Sigmoid colon (tissue), 7 donors: ENCODE data around the gene FRMD8. TPM values are rescaled to one million over a fixed set of nuclear protein-coding genes. Genes with fewer than 3 reads are reported as not detected.

Source experiments
- DNase-seq: peaks from one replicate; pipeline ENCODE4 v3.0.0-alpha.2; 2019
- H3K27ac ChIP-seq, 4 donors: fragments of 200-600 bp; sonication (generic); one replicate each; pipeline ENCODE4 v1.5.1; 2016 to 2019; ENCODE audit warnings: mild to moderate bottlenecking in 1 of 4
- H3K27me3 ChIP-seq, 3 donors: fragments of 200-600 bp; sonication (generic); one replicate each; pipeline ENCODE4 v1.5.1; 2019; ENCODE audit warnings: mild to moderate bottlenecking in 1 of 3
- H3K36me3 ChIP-seq, 4 donors: fragments of 200-600 bp; sonication (generic); one replicate each; pipeline ENCODE4 v1.5.1; 2016 to 2019
- H3K4me1 ChIP-seq, 4 donors: fragments of 200-600 bp; sonication (generic); one replicate each; pipeline ENCODE4 v1.5.1; 2017 to 2019
- H3K4me3 ChIP-seq, 4 donors: fragments of 200-600 bp; sonication (generic); one replicate each; pipeline ENCODE4 v1.5.1; 2017 to 2019; ENCODE audit warnings: mild to moderate bottlenecking in 2 of 4, moderate library complexity in 1 of 4
- H3K9me3 ChIP-seq, 4 donors: fragments of 200-600 bp in 3 of 4; sonication (generic) in 3 of 4; one replicate each; pipeline versions ENCODE4 v1.5.1 to v1.6.1; 2013 to 2019
- EP300 ChIP-seq, 4 donors: sonication (generic); formaldehyde crosslinking; IDR thresholded peaks; one replicate each; pipeline ENCODE4 v1.6.1; 2017; ENCODE audit warnings: antibody characterized with exemption in 4 of 4
- POLR2A ChIP-seq, 2 donors: fragments of 450-650 bp; IDR thresholded peaks; one replicate each; pipeline ENCODE4 v1.6.1; 2016; ENCODE audit warnings: antibody characterized with exemption in 2 of 2, mild to moderate bottlenecking in 2 of 2, moderate library complexity in 2 of 2
- POLR2AphosphoS5 ChIP-seq, 4 donors: sonication (generic); formaldehyde crosslinking; IDR thresholded peaks; one replicate each; pipeline ENCODE4 v1.6.1; 2017; ENCODE audit warnings: antibody characterized with exemption in 4 of 4
- WGBS, 2 donors: extraction: QIAGEN DNeasy Blood & Tissue Kit; methylation state at CpG; one replicate each; pipeline ENCODE4 v1.1.7; 2013; 5-methylcytosine and 5-hydroxymethylcytosine counted together
- intact Hi-C: fragments of 100-400 bp; cut with DNase I; formaldehyde crosslinking; loops from one replicate; pipeline ENCODE4 v1.15.1; 2023
- polyA plus RNA-seq, 3 donors: library from polyadenylated mRNA; stranded (reverse); fragments of 200-250 nt; gene quantifications; one replicate each; pipeline ENCODE4 v1.2.3, GENCODE V29; 2013
- total RNA-seq, 4 donors: library from RNA; depleted of rRNA; stranded (reverse); fragments of >200 nt; gene quantifications; one replicate each; pipeline ENCODE4 v1.1.0, GENCODE V29; 2016
- TF ChIP-seq, protein P1 (sequence below), 4 experiments: fragments of 450-650 bp in 3 of 4; fragments of 200-600 bp in 1 of 4; IDR thresholded peaks; one replicate each; pipeline ENCODE4 v1.5.1; 2016 to 2019; ENCODE audit warnings: antibody characterized with exemption in 4 of 4, mild to moderate bottlenecking in 3 of 4, moderate library complexity in 2 of 4
- donor health status: healthy with polysubstance abuse.
- donor health status: Bipolar disorder and iron deficiency.
- donor health status: healthy.

Gene FRMD8
- total and polyA plus RNA-seq, 7 donors: 10.7 to 29.0 (median 21.6) TPM

GRCh38 chr11:65388731-65389130, 2.3 kb downstream of the FRMD8 start:
- H3K4me1 ChIP-seq: peaks cover 0 to 80% (median 66%) of the 10 kb centered on the region in 4 donors

GRCh38 chr11:65389294-65389980, 3.0 kb downstream of the FRMD8 start:
- TF ChIP-seq POLR2AphosphoS5 (IDR thresholded peaks at IDR 0.05): no peak
- TF ChIP-seq, protein P1, sequence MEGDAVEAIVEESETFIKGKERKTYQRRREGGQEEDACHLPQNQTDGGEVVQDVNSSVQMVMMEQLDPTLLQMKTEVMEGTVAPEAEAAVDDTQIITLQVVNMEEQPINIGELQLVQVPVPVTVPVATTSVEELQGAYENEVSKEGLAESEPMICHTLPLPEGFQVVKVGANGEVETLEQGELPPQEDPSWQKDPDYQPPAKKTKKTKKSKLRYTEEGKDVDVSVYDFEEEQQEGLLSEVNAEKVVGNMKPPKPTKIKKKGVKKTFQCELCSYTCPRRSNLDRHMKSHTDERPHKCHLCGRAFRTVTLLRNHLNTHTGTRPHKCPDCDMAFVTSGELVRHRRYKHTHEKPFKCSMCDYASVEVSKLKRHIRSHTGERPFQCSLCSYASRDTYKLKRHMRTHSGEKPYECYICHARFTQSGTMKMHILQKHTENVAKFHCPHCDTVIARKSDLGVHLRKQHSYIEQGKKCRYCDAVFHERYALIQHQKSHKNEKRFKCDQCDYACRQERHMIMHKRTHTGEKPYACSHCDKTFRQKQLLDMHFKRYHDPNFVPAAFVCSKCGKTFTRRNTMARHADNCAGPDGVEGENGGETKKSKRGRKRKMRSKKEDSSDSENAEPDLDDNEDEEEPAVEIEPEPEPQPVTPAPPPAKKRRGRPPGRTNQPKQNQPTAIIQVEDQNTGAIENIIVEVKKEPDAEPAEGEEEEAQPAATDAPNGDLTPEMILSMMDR (IDR thresholded peaks at IDR 0.05): no peak
- no peak for TF ChIP-seq POLR2A (IDR thresholded peaks at IDR 0.05)
- TF ChIP-seq EP300 (IDR thresholded peaks at IDR 0.05): no peak
- intact Hi-C loops: no loop called here
- DNase-seq: peak; percentile 63
- no peaks in the 10 kb centered on the region for H3K27me3 ChIP-seq
- H3K9me3 ChIP-seq: no peaks in the 10 kb centered on the region
- H3K27ac ChIP-seq: peak overlapping the region; percentile 54 to 66 (median 58)
- H3K36me3 ChIP-seq: peaks cover 0 to 15% (median 7%) of the 10 kb centered on the region in 4 donors
- peaks cover 0 to 73% (median 59%) of the 10 kb centered on the region in 4 donors for H3K4me1 ChIP-seq
- WGBS, 2 donors: 92 to 93% methylated on average over 20 of the region's 20 CpGs
- H3K4me3 ChIP-seq: no peak overlapping the region

More at GRCh38 chr11:65388731-65389130, 2.3 kb downstream of the FRMD8 start:
- WGBS, 2 donors: 94 to 95% methylated on average over 4 of the region's 4 CpGs
- intact Hi-C loops: no loop called here
- Histone ChIP-seq H3K36me3 (peaks cover 0 to 11% (median 4%) of the 10 kb centered on the region in 4 donors), H3K27ac (peak overlapping the region in 1 of 4 donors; percentile 17), H3K27me3 (no peaks in the 10 kb centered on the region), H3K9me3 (no peaks in the 10 kb centered on the region), H3K4me3 (no peak overlapping the region)
- no peak for TF ChIP-seq EP300 (IDR thresholded peaks at IDR 0.05)
- no peak for TF ChIP-seq POLR2AphosphoS5 (IDR thresholded peaks at IDR 0.05)
- no peak for TF ChIP-seq POLR2A (IDR thresholded peaks at IDR 0.05)
- TF ChIP-seq, protein P1 (IDR thresholded peaks at IDR 0.05): no peak
- no peak for DNase-seq

DNA sequence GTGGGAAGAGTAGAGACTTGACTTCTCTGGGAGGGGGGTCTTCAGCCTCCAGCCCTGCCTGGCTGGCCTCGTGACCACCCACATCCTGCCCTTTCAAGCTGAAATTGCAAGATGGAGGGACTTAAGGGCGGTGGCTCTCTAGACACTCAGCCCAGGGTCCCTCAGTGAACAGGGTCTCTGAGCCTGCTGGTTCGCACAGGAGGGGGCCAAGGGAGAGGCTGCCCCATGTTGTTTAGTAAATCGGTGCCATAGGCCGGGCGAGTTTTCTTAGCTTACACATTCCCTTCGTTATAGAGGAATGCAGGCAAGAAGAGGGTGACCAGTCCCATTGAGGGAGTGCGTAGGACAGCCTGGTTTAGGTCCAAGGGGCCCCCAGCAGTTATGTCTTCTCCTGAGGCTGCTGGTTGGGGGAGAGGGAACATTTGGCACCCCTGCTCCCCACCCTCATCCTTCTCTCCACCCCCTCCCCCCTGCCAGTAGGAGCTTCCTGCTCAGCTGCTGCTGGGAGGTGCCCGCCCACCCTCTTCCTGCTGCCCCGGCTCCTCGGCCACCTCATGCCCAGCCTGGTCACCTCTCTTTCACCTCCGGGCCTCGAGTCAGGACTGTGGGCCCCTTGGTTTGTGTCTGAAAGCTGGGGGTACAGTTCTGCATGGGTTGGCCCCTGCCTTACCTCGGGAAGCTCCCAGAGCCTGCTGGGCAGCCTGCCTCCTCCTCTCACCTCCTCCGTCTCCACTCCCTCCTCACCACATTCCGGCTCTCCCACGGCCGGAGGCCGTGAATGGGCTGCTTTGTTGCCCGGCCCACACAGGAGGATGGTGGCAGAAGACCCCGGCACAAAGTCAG, 3.9 kb downstream of the FRMD8 start:
- Histone ChIP-seq H3K9me3 (no peaks in the 10 kb centered on the region), H3K4me1 (peaks cover 0 to 64% (median 51%) of the 10 kb centered on the region in 4 donors), H3K4me3 (no peak overlapping the region), H3K27ac (peak overlapping the region; percentile 54 to 66 (median 58)), H3K36me3 (peaks cover 0 to 23% (median 8%) of the 10 kb centered on the region in 4 donors), H3K27me3 (no peaks in the 10 kb centered on the region)
- TF ChIP-seq POLR2AphosphoS5 (IDR thresholded peaks at IDR 0.05) (no peak), EP300 (IDR thresholded peaks at IDR 0.05) (no peak), POLR2A (IDR thresholded peaks at IDR 0.05) (no peak)
- TF ChIP-seq, protein P1 (IDR thresholded peaks at IDR 0.05): no peak
- WGBS, 2 donors: 70 to 80% methylated on average over 21 of the region's 21 CpGs
- DNase-seq: peak; percentile 64
- intact Hi-C loops: no loop called here

DNA sequence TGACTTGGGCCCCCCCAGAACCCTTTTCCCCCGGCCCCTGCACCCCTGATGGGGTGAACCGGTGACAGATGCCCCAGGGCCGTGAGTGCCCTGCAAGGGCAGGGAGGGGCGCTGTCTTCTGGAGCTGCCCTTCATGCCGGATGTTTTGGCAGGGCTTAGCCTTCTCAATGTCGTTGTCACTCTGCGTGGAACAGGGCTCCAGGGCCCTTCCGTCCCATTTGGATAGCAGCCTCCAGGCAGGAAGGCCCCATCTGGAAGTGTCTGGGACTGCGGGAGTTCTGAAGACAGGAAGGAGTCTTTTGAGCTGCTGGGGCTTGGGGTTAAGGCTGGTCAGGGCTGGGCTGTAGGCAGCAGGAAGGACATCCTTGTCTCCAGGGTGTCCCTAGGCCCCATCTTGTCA, 4.6 kb downstream of the FRMD8 start:
- Histone ChIP-seq H3K27ac (peak overlapping the region; percentile 54 to 66 (median 58)), H3K36me3 (peaks cover 0 to 27% (median 8%) of the 10 kb centered on the region in 4 donors)
- intact Hi-C loops: no loop called here

More for the DNA sequence above, 4.6 kb downstream of the FRMD8 start:
- TF ChIP-seq EP300 (IDR thresholded peaks at IDR 0.05) (no peak), POLR2AphosphoS5 (IDR thresholded peaks at IDR 0.05) (no peak), POLR2A (IDR thresholded peaks at IDR 0.05) (no peak)
- TF ChIP-seq, protein P1 (IDR thresholded peaks at IDR 0.05): no peak
- Histone ChIP-seq H3K4me3 (no peak overlapping the region), H3K4me1 (peaks cover 0 to 57% (median 47%) of the 10 kb centered on the region in 4 donors), H3K27me3 (no peaks in the 10 kb centered on the region), H3K9me3 (no peaks in the 10 kb centered on the region)
- 76 to 83% methylated on average over 9 of the region's 9 CpGs for WGBS, 2 donors
- DNase-seq: peak; percentile 69
